ENCODE results near the gene LRP5. TPM values are rescaled to one million over a fixed set of nuclear protein-coding genes. Genes with fewer than 3 reads are reported as not detected.

LRP5 gene
- total RNA-seq, 1 donor from 2014 or later, result 64.8 TPM

GRCh38 chr11:68302670-68303069 is 9.7 kb upstream of the LRP5 start:
- intact Hi-C loops (cut with micrococcal nuclease), result no loop called here
- no peak for ATAC-seq
- no peak for DNase-seq

GRCh38 chr11:68303083-68303482 is 9.3 kb upstream of the LRP5 start:
- intact Hi-C loops (cut with micrococcal nuclease), result no loop called here
- ATAC-seq (no peak), DNase-seq (no peak)

GRCh38 chr11:68303982-68304780 is 8.2 kb upstream of the LRP5 start:
- intact Hi-C loops (cut with micrococcal nuclease), result no loop called here
- ATAC-seq, result no peak
- DNase-seq, result no peak

- intact Hi-C loops (cut with micrococcal nuclease), result no loop called here
- ATAC-seq, result no peak
Measured at GRCh38 chr11:68306636-68307035, 5.8 kb upstream of the LRP5 start.

GRCh38 chr11:68308068-68308467 is 4.3 kb upstream of the LRP5 start:
- DNase-seq, result peak; percentile 71
- intact Hi-C loops (cut with micrococcal nuclease), result no loop called here
- peak; percentile 72 for ATAC-seq

More at GRCh38 chr11:68306636-68307035, 5.8 kb upstream of the LRP5 start:
- no peak for DNase-seq

GRCh38 chr11:68309621-68310185 is 2.7 kb upstream of the LRP5 start:
- intact Hi-C loops (cut with micrococcal nuclease), result loop anchor here (5.0 kb wide), 1 partner anchor 73 kb away; no protein-coding TSS in a partner anchor
- no peak for DNase-seq
- no peak for ATAC-seq

GRCh38 chr11:68311160-68312116 is 953 bp upstream of the LRP5 start:
- ATAC-seq, result no peak
- DNase-seq, result no peak
- intact Hi-C loops (cut with micrococcal nuclease), result loop anchor here (5.0 kb wide), 1 partner anchor 71 kb away; no protein-coding TSS in a partner anchor

GRCh38 chr11:68312780-68313573 is 586 bp downstream of the LRP5 start:
- DNase-seq (no peak), ATAC-seq (peak; percentile 3)
- intact Hi-C loops (cut with micrococcal nuclease), result loop anchor here (5.0 kb wide), 1 partner anchor 69 kb away; no protein-coding TSS in a partner anchor

- ATAC-seq (peak; percentile 3), DNase-seq (no peak)
Measured at GRCh38 chr11:68313574-68314202, 1.3 kb downstream of the LRP5 start.

GRCh38 chr11:68314203-68315170 is 2.1 kb downstream of the LRP5 start:
- no peak for DNase-seq
- intact Hi-C loops (cut with micrococcal nuclease), result loop anchor here (5.0 kb wide), 1 partner anchor 68 kb away; no protein-coding TSS in a partner anchor
- ATAC-seq, result peak; percentile 44

More at GRCh38 chr11:68313574-68314202, 1.3 kb downstream of the LRP5 start:
- intact Hi-C loops (cut with micrococcal nuclease), result loop anchor here (5.0 kb wide), 1 partner anchor 69 kb away; no protein-coding TSS in a partner anchor

- no peak for DNase-seq
- ATAC-seq, result peak; percentile 34
- intact Hi-C loops (cut with micrococcal nuclease), result no loop called here
Measured at GRCh38 chr11:68315171-68315920, 3.0 kb downstream of the LRP5 start.

GRCh38 chr11:68317147-68317785 is 4.9 kb downstream of the LRP5 start:
- intact Hi-C loops (cut with micrococcal nuclease), result no loop called here
- no peak for ATAC-seq
- no peak for DNase-seq

- peak; percentile 71 for ATAC-seq
- no peak for DNase-seq
- intact Hi-C loops (cut with micrococcal nuclease), result no loop called here
Measured at GRCh38 chr11:68321293-68322051, 9.1 kb downstream of the LRP5 start.

GRCh38 chr11:68322052-68322430 is 9.7 kb downstream of the LRP5 start:
- DNase-seq, result no peak
- intact Hi-C loops (cut with micrococcal nuclease), result no loop called here
- peak; percentile 23 for ATAC-seq

- intact Hi-C loops (cut with micrococcal nuclease), result no loop called here
- DNase-seq (no peak), ATAC-seq (no peak)
Measured at GRCh38 chr11:68324241-68324640, 11.8 kb downstream of the LRP5 start.

Measured in left ventricle myocardium superior (tissue), 1 donor.